ENCODE results near the gene NALCN.

DNA sequence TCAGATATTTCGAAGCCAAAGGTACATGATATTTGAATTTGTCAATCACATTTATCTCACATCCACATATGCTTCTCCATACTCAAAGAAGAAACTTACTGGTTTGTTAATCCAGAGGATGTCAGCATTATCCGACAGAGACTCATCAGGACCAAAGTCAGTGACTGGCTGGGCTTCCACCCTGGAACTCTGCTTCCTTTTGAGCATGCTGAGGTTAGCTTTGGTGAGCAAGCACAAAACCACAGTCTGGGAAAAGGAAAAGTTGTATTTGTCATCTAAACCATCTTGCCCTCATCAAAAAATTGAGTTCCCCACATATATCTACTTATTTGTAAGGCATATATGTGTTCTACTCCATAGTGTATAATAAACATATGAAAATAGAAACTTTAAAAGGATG, 17.4 kb downstream of the NALCN start:
- no peak for TF ChIP-seq CREB1 (IDR thresholded peaks at IDR 0.05; ENCODE audit: low read depth)
- no peak for TF ChIP-seq CEBPB (IDR thresholded peaks at IDR 0.05)

Measured in Ishikawa (cell line).